Measurements from ENCODE around the gene DCTPP1.
A peak's percentile ranks its signal among the peaks of the same experiment; 100 is the strongest.

The DCTPP1 gene

GRCh38 chr16:30381291-30382041 lies 48.4 kb downstream of the DCTPP1 start:
- DNase-seq (ENCODE audit: low spot score) = no peak

GRCh38 chr16:30380803-30381208 lies 49.0 kb downstream of the DCTPP1 start:
- DNase-seq (ENCODE audit: low spot score) = no peak

- DNase-seq (ENCODE audit: low spot score) = no peak
Observed at GRCh38 chr16:30380072-30380802, 49.6 kb downstream of the DCTPP1 start.

DNA sequence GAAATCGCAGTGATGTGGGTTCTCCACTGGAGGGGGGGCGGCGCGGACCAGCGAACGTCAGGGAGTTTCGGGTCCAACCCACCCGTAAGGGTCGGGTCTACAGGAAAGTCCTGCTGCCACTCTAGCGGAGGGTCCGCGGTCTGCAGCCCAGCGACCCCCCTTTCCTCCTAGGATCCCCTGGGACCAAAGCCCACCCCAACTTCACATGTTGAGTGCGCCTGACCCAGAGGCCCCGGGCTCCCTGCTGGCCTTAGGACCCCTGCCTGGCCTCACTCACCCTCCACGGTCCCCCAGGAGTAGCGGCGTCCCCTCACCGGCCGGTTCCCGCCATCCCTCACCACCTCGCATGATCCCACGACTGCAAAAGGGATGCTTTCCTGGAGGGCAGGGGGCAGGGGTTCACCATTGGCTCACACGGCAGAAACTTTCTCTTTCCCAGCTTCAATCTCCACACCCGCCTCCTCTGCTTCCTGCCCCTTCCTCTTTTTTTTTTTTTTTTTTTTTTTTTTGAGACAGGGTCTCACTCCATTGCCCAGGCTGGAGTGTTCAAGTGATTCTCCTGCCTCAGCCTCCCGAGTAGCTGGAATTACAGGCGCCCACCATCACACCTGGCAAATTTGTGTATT lies 50.6 kb downstream of the DCTPP1 start:
- DNase-seq (ENCODE audit: low spot score) = no peak

GRCh38 chr16:30378236-30379157 lies 51.3 kb downstream of the DCTPP1 start:
- peak; percentile 98 for DNase-seq (ENCODE audit: low spot score)

DNA sequence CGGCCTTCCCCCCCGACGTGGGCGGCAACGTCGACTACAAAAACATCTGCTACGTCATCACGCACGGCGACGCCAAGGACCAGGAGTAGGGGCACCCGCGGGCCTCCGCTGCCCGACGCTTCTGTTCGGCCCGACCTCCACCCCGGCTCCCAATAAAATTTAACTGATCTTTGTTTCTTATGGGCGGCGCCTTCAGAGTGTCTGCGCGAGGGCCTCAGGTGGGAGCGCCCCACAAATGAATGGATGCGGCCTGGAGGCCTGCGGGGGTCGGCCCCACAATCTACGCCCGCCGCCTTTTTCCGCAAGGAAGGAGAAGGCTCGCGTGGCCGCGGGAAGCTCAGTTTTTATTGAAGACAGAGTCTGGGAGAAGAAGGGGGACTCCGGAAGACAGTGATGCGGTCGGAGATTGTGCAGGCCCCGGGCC lies 52.0 kb downstream of the DCTPP1 start:
- peak; percentile 88 for DNase-seq (ENCODE audit: low spot score)

- DNase-seq (ENCODE audit: low spot score) = no peak
Observed at GRCh38 chr16:30377050-30377811, 52.6 kb downstream of the DCTPP1 start.

GRCh38 chr16:30376461-30376902 lies 53.3 kb downstream of the DCTPP1 start:
- no peak for DNase-seq (ENCODE audit: low spot score)

GRCh38 chr16:30375864-30376263 lies 54.0 kb downstream of the DCTPP1 start:
- no peak for DNase-seq (ENCODE audit: low spot score)

DNA sequence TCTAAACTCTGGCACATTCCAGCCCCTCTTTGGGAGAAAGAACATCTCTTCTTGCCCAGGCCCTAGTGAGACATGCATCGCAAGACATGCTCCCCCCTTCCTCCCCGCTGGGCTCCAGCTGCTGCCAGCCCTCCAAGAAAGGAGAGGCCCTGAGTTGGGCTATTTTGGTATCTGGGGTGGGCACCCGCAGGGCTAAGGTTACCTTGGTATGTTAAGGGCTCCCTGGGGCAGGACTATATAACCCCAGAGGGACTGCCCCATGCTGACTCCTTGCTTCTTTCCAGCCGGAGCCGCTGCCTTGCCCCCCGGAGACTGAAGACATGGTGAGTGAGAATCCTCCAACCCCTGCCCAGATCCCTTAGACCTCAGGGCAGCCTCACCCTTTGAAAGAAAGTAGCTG lies 55.3 kb downstream of the DCTPP1 start, which contains the start of gene MYL11:
MYL11 (plus strand) TSS at position 265 of the 400 bp plus-strand sequence; CDS start at position 321, 56 bp downstream.
- DNase-seq (ENCODE audit: low spot score) = no peak

All from kidney tubule cell (primary cell).